Measurements from ENCODE around the gene ROPN1L.

Gene ROPN1L

DNA sequence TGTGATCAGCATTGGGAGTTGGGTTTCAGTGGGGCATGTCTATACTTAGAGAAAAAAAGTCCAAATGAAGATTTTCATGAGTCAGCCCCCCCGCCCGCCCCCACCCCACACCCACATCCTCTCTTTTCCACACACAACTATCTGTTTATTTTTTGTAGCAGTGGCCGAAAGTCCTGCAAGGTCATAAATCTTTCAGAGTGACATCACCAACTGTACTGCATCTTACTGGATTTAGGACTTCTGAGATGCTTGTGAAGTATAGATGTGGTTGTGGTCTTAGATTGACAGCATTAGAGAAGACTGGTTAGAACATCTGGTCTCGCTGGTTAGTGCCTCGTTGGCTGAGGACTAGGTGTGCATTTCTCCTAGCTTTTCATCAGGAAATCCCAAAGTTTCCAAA is 7.3 kb upstream of the ROPN1L start:
- H3K4me1 ChIP-seq (ENCODE audit: control insufficient read depth in 2 of 2, insufficient read depth in 1 of 2, low read depth in 1 of 2, low read length in 2 of 2) = no peaks in the 10 kb centered on the region
- no peaks in the 10 kb centered on the region for H3K9me3 ChIP-seq (replicated peaks in 1 of 2; ENCODE audit: control insufficient read depth in 2 of 2, insufficient read depth in 1 of 2, low read depth in 1 of 2, low read length in 2 of 2)
- peaks cover 1% of the 10 kb centered on the region for H3K79me1 ChIP-seq (ENCODE audit: low read depth, low read length)
- H3K14ac ChIP-seq (ENCODE audit: low read length) = no peak overlapping the region
- no peak overlapping the region for H3K4me2 ChIP-seq (ENCODE audit: insufficient read depth, low read length, poor library complexity, severe bottlenecking)
- no peak overlapping the region for H3K23ac ChIP-seq (ENCODE audit: low read depth, low read length, poor library complexity)
- no peak overlapping the region for H2BK15ac ChIP-seq (ENCODE audit: low read length)
- H3K4ac ChIP-seq (ENCODE audit: low read length) = no peak overlapping the region
- no peak overlapping the region for H2BK5ac ChIP-seq (ENCODE audit: low read length)
- no peak for DNase-seq (ENCODE audit: low spot score)
- no CpG with 5 or more reads among the region's 5 CpGs for WGBS, 2 donors (ENCODE audit: extremely low coverage in 2 of 2, insufficient read length in 2 of 2, insufficient replicate concordance in 1 of 2)
- H3K4me3 ChIP-seq (ENCODE audit: low read length in 2 of 2) = no peak overlapping the region
- no peak overlapping the region for H4K8ac ChIP-seq (ENCODE audit: low read depth, low read length)
- no peak overlapping the region for H2AK5ac ChIP-seq (ENCODE audit: low read depth, low read length)
- H4K91ac ChIP-seq (ENCODE audit: low read depth, low read length, poor library complexity) = no peak overlapping the region
- no peak overlapping the region for H3K9ac ChIP-seq (ENCODE audit: low read depth, low read length, poor library complexity)
- H3K18ac ChIP-seq (ENCODE audit: low read length) = no peak overlapping the region
- peaks cover 23 to 96% of the 10 kb centered on the region in 2 donors for H3K36me3 ChIP-seq (replicated peaks in 1 of 2; ENCODE audit: control insufficient read depth in 2 of 2, insufficient read depth in 2 of 2, low read length in 2 of 2)
- H2BK120ac ChIP-seq (ENCODE audit: low read depth, low read length) = no peak overlapping the region
- H2AFZ ChIP-seq (ENCODE audit: low read length) = no peak overlapping the region
- no peaks in the 10 kb centered on the region for H3K27me3 ChIP-seq (ENCODE audit: control insufficient read depth in 3 of 3, insufficient read depth in 3 of 3, low read depth in 1 of 3, low read length in 3 of 3)
- no peak overlapping the region for H2BK12ac ChIP-seq (ENCODE audit: low read length)
- H3K27ac ChIP-seq (replicated peaks; ENCODE audit: low read length) = no peak overlapping the region

DNA sequence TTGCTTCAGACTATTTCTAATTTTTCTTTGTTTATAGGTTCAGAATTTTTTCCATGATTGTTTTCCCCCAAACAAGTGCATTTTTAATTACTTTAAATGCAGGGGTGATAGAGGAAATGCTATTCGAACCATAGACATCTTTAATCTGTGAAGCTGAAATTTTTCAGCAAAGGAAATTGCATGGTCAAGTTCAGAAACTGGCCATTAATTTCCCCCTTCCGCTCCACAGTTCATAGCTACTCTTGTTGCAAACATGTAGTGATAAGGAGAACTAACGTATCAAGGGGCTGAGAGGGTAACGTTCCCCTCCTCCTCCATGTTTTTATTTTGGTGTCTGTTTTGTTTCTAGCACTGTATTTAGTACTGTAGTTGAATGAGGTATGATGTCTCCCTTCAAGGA is 3.4 kb upstream of the ROPN1L start:
- H3K4me3 ChIP-seq (ENCODE audit: low read length in 2 of 2) = no peak overlapping the region
- DNase-seq (ENCODE audit: low spot score) = no peak
- H2BK120ac ChIP-seq (ENCODE audit: low read depth, low read length) = no peak overlapping the region
- peaks cover 0 to 1% of the 10 kb centered on the region in 2 donors for H3K4me1 ChIP-seq (ENCODE audit: control insufficient read depth in 2 of 2, insufficient read depth in 1 of 2, low read depth in 1 of 2, low read length in 2 of 2)
- H3K23ac ChIP-seq (ENCODE audit: low read depth, low read length, poor library complexity) = no peak overlapping the region
- no peak overlapping the region for H3K4ac ChIP-seq (ENCODE audit: low read length)
- no peak overlapping the region for H2BK5ac ChIP-seq (ENCODE audit: low read length)
- no peaks in the 10 kb centered on the region for H3K9me3 ChIP-seq (replicated peaks in 1 of 2; ENCODE audit: control insufficient read depth in 2 of 2, insufficient read depth in 1 of 2, low read depth in 1 of 2, low read length in 2 of 2)
- H3K27ac ChIP-seq (replicated peaks; ENCODE audit: low read length) = no peak overlapping the region
- no peak overlapping the region for H3K4me2 ChIP-seq (ENCODE audit: insufficient read depth, low read length, poor library complexity, severe bottlenecking)
- no peak overlapping the region for H2BK15ac ChIP-seq (ENCODE audit: low read length)
- H3K18ac ChIP-seq (ENCODE audit: low read length) = no peak overlapping the region
- H4K91ac ChIP-seq (ENCODE audit: low read depth, low read length, poor library complexity) = no peak overlapping the region
- H4K8ac ChIP-seq (ENCODE audit: low read depth, low read length) = no peak overlapping the region
- peaks cover 5 to 62% of the 10 kb centered on the region in 2 donors for H3K36me3 ChIP-seq (replicated peaks in 1 of 2; ENCODE audit: control insufficient read depth in 2 of 2, insufficient read depth in 2 of 2, low read length in 2 of 2)
- no peak overlapping the region for H3K9ac ChIP-seq (ENCODE audit: low read depth, low read length, poor library complexity)
- H3K14ac ChIP-seq (ENCODE audit: low read length) = no peak overlapping the region
- no peak overlapping the region for H2BK12ac ChIP-seq (ENCODE audit: low read length)
- H2AK5ac ChIP-seq (ENCODE audit: low read depth, low read length) = no peak overlapping the region
- H2AFZ ChIP-seq (ENCODE audit: low read length) = no peak overlapping the region
- H3K79me1 ChIP-seq (ENCODE audit: low read depth, low read length) = peaks cover 1% of the 10 kb centered on the region
- no CpG with 5 or more reads among the region's 4 CpGs for WGBS, 2 donors (ENCODE audit: extremely low coverage in 2 of 2, insufficient read length in 2 of 2, insufficient replicate concordance in 1 of 2)
- H3K27me3 ChIP-seq (ENCODE audit: control insufficient read depth in 3 of 3, insufficient read depth in 3 of 3, low read depth in 1 of 3, low read length in 3 of 3) = peaks cover 0 to 7% (median 0%) of the 10 kb centered on the region in 3 experiments

DNA sequence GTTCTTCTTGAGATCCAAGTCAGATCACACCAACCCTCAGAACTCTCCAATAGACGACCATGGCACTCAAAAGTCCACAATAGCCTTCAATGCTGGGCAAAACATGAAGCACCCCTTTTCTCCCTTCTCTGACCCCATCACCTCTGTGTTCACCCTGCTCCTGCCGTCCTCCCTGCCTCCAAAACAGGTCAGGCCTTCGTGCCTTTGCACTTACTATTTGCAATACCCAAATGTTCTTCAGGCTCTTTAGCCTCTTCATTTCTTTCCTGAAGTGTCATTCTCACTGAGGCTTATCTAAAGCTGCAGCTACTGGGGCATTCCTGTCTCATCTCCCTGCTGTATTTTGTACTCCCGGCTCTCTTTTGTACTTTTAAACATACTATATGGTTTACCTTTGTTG is 2.0 kb upstream of the ROPN1L start:
- Histone ChIP-seq H3K79me1 (ENCODE audit: low read depth, low read length) (peaks cover 1% of the 10 kb centered on the region), H3K23ac (ENCODE audit: low read depth, low read length, poor library complexity) (no peak overlapping the region), H3K18ac (ENCODE audit: low read length) (no peak overlapping the region), H3K27ac (replicated peaks; ENCODE audit: low read length) (no peak overlapping the region), H3K4me3 (ENCODE audit: low read length in 2 of 2) (no peak overlapping the region), H3K27me3 (ENCODE audit: control insufficient read depth in 3 of 3, insufficient read depth in 3 of 3, low read depth in 1 of 3, low read length in 3 of 3) (peaks cover 0 to 7% (median 0%) of the 10 kb centered on the region in 3 experiments), H3K9me3 (replicated peaks in 1 of 2; ENCODE audit: control insufficient read depth in 2 of 2, insufficient read depth in 1 of 2, low read depth in 1 of 2, low read length in 2 of 2) (no peaks in the 10 kb centered on the region), H2AFZ (ENCODE audit: low read length) (no peak overlapping the region), H2BK5ac (ENCODE audit: low read length) (no peak overlapping the region), H3K9ac (ENCODE audit: low read depth, low read length, poor library complexity) (no peak overlapping the region), H2BK15ac (ENCODE audit: low read length) (no peak overlapping the region), H2AK5ac (ENCODE audit: low read depth, low read length) (no peak overlapping the region), H2BK12ac (ENCODE audit: low read length) (no peak overlapping the region), H2BK120ac (ENCODE audit: low read depth, low read length) (no peak overlapping the region), H3K14ac (ENCODE audit: low read length) (no peak overlapping the region), H3K4me2 (ENCODE audit: insufficient read depth, low read length, poor library complexity, severe bottlenecking) (no peak overlapping the region), H4K8ac (ENCODE audit: low read depth, low read length) (no peak overlapping the region), H4K91ac (ENCODE audit: low read depth, low read length, poor library complexity) (no peak overlapping the region), H3K4ac (ENCODE audit: low read length) (no peak overlapping the region), H3K4me1 (ENCODE audit: control insufficient read depth in 2 of 2, insufficient read depth in 1 of 2, low read depth in 1 of 2, low read length in 2 of 2) (peaks cover 0 to 1% of the 10 kb centered on the region in 2 donors), H3K36me3 (replicated peaks in 1 of 2; ENCODE audit: control insufficient read depth in 2 of 2, insufficient read depth in 2 of 2, low read length in 2 of 2) (peaks cover 0 to 49% of the 10 kb centered on the region in 2 donors)
- DNase-seq (ENCODE audit: low spot score) = no peak
- no CpG with 5 or more reads among the region's 4 CpGs for WGBS, 2 donors (ENCODE audit: extremely low coverage in 2 of 2, insufficient read length in 2 of 2, insufficient replicate concordance in 1 of 2)

DNA sequence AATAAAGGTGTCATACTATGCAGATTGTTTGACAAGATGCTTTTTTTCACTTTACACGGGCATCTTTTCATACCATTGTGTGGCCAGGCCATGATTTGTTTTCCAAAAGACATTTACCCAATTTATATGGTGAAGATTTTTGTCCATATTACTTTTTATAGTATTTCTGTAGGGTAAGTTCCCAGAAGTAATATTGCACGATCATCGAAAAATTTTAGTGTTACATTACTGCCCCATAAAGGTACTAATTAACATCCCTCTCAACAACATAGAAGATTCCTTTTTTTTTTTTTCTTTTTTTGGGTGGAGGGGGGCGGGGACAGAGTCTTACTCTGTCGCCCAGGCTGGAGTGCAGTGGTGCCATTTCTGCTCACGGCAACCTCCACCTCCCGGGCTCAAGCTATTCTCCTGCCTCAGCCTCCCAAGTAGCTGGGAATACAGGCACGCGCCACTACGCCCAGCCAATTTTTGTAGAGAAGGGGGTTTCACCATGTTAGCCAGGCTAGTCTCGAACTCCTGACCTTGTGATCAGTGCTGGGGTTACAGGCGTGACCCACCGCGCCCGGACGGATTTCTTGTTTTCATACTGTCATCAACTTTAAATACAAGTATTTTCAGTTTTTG is 1.2 kb upstream of the ROPN1L start:
- Histone ChIP-seq H2BK12ac (ENCODE audit: low read length) (no peak overlapping the region), H3K27me3 (ENCODE audit: control insufficient read depth in 3 of 3, insufficient read depth in 3 of 3, low read depth in 1 of 3, low read length in 3 of 3) (peaks cover 0 to 7% (median 0%) of the 10 kb centered on the region in 3 experiments)
- WGBS, 2 donors (ENCODE audit: extremely low coverage in 2 of 2, insufficient read length in 2 of 2, insufficient replicate concordance in 1 of 2) = no CpG with 5 or more reads among the region's 16 CpGs

More for the DNA sequence above, 1.2 kb upstream of the ROPN1L start:
- Histone ChIP-seq H3K23ac (ENCODE audit: low read depth, low read length, poor library complexity) (no peak overlapping the region), H3K9me3 (replicated peaks in 1 of 2; ENCODE audit: control insufficient read depth in 2 of 2, insufficient read depth in 1 of 2, low read depth in 1 of 2, low read length in 2 of 2) (no peaks in the 10 kb centered on the region), H2BK5ac (ENCODE audit: low read length) (no peak overlapping the region), H3K36me3 (replicated peaks in 1 of 2; ENCODE audit: control insufficient read depth in 2 of 2, insufficient read depth in 2 of 2, low read length in 2 of 2) (peaks cover 0 to 42% of the 10 kb centered on the region in 2 donors), H3K14ac (ENCODE audit: low read length) (no peak overlapping the region), H3K18ac (ENCODE audit: low read length) (no peak overlapping the region), H2BK120ac (ENCODE audit: low read depth, low read length) (no peak overlapping the region), H2AFZ (ENCODE audit: low read length) (no peak overlapping the region), H2AK5ac (ENCODE audit: low read depth, low read length) (no peak overlapping the region), H3K4me3 (ENCODE audit: low read length in 2 of 2) (peak overlapping the region in 1 of 2 donors; percentile 83), H3K4ac (ENCODE audit: low read length) (no peak overlapping the region), H3K4me1 (ENCODE audit: control insufficient read depth in 2 of 2, insufficient read depth in 1 of 2, low read depth in 1 of 2, low read length in 2 of 2) (peaks cover 0 to 1% of the 10 kb centered on the region in 2 donors), H4K8ac (ENCODE audit: low read depth, low read length) (no peak overlapping the region), H3K27ac (replicated peaks; ENCODE audit: low read length) (no peak overlapping the region), H3K4me2 (ENCODE audit: insufficient read depth, low read length, poor library complexity, severe bottlenecking) (peak overlapping the region; percentile 100), H4K91ac (ENCODE audit: low read depth, low read length, poor library complexity) (no peak overlapping the region), H3K9ac (ENCODE audit: low read depth, low read length, poor library complexity) (no peak overlapping the region), H3K79me1 (ENCODE audit: low read depth, low read length) (peaks cover 1% of the 10 kb centered on the region), H2BK15ac (ENCODE audit: low read length) (no peak overlapping the region)
- DNase-seq (ENCODE audit: low spot score) = no peak
